ENCODE measurements around the gene ZFP64.
"Not testable (repeated sequence)": the region's sequence is repeated elsewhere in the genome, so short reads cannot be mapped to it uniquely, and the experiment has no call there.

ZFP64 gene

DNA sequence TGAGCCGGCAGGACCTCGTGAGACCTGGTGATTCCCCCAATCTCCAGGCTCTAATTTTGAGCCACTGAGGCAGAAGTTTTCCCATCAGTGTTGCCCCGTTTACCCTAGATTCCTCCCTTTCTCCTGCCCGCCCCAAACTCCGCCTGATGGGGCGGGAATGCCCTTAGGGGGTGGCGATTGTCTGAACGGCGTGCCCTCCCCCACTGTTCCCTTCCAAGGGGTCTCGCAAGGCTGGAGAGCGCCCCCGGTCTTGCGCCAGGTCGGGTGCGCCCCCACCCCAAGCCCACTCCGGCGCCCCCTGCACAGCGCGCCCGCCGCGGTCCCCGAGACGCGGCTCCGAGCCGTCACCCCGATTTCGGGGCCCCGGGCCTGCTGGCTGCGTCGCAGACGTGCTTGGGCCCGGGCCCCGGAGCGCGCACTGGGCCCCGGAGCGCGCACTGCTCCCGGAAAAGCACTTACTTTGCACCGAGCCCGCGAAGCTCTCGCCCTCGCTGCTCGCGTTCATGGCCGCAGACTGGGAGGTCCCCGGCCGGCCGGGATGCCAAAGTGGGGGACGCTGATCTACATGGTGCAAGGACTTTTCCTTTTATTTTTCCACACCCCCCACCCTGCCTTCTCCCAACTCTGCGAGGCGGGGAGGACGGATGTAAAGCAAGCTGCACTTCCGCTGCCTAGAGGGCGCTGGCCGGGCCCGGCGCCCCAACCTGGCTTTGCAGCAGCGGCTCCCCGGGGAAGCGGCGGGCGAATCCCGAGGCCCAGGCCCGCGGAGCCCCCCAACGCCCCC lies at the start of gene ZFP64:
TSS of gene ZFP64 (minus strand) at position 648 of the 784 bp plus-strand sequence. CDS start at position 505, 143 bp downstream.
- peak; percentile 21 for DNase-seq

DNA sequence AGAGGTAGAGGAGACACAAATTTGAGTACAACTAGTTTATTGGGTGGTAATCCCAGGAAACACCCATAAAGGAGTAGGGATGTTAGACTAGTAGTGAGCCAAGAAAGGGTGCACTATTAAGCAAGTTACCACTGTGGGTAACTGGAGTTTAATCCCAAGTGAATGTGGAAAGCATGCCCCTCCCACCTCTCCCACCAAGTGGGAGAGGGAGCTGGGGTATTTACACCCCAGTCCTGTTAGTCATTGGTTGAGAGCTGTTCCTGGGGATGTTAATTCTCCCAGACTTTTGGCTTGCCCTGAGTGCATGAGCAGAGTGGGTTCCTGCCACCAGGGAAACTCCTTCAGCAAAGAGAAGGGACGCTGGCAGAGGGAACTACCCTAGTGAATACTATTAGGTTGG lies 49.2 kb upstream of the ZFP64 start:
- no peak for DNase-seq

DNA sequence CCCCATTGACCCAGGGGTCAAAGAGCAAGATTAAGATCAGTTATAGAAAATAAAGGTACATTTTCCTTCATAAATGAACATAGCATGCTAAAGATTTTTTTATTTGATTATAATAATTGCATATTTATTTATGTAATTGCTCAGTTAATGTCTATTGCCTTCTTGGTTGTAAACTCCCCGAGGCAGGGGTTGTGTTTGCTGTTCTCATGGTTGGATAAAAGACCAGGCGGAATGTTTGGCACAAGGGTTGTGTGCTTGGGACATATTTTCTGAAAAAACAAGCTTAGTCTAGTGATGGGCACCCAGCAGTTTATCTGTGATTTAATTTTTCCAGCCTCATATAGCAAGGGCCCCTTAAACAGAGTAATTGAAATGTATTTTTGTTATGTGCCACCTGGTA lies 47.5 kb upstream of the ZFP64 start:
- no peak for DNase-seq

DNA sequence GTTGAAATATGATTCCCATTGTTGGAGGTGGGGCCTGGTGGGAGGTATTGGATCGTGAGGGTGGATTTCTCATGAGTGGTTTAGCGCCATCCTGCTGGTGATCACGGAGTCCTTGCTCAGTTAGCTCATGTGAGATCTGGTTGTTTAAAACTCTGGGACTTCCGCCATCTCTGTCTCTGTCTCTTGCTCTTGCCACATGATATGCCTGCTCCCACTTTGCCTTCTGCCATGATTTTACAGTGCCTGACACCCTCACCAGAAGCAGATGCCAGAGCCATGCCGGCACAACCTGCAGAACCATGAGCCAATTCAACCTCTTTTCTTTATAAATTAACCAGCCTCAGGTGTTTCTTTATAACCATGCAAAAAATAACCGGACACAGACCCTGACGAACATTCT lies 44.7 kb upstream of the ZFP64 start:
- no peak for DNase-seq

DNA sequence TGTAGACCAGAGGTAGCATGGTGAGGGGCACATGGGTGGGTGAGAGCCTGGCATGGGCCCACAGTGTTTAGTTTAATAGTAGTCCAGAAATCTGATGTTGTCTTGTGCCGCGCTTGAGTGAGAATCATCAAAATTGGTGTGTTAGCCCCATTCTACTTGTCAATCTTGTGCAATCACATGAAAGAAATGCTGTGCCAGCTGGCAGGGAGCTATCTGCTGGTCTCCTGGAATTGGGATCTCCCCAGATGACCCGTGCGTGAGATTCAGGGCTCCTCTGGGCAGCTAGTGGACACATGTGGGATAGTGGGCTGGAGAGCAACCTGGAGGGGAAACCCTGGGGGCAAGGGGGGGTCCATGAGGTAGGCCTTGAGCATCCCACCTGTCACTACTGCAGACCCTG lies 43.5 kb upstream of the ZFP64 start:
- DNase-seq: no peak

DNA sequence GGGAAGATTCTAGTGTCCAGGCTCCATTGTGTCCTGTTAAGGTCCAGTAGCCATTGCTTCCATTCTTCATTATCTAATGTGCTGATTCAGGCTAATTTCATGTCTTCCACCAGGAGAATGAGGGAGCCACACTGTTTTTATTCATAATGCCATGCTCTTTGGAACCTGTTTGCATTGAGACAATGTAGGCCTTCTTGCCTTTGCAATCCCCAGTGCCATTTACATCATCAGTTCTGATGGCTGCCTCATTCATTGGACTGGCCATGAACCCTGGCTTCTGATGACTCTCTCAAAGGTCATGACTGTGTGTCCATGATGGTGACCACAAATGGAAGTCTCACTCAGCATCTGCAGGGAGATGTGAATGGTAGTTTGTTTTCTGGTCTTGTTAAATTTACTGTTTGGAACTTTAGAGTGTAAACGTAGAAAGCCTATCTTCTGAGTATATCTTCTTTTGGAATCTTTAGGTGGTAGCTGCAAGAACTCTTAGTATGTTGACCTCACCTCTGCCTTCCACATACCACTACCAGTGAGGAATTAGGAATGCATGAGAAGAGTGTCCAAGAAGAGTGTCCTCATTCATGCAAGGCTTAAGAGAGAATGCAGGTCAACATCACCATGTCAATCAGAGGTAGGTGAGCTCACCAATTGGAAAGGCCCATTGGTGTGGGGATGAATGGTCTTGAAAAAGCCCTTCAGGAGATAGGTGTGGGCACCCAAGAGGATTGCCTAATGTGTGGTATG lies 42.9 kb upstream of the ZFP64 start:
- no peak for DNase-seq

DNA sequence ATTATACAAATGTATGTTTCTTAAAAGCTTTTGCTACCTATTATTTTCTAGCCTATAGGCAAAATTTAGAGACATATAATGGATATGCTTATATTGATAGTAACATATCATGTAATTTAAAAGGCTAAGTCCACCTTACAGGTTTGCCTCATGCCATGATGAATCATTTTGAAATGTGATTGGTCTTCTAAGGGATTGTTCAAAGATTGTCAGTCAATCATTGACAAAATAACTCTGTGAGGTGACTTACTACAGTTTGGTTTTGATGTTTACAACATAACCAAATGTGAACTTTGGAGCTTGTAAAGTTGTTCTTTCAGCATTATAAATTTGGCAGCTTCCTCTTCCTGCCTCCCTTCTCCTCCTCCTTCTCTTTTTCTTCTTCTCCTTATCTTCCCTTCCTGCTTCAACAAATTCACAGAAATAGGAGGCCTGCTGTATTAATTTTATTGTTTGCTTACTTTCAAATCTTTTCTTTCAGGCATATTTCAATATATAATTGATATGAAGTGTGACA lies 39.7 kb upstream of the ZFP64 start:
- no peak for DNase-seq

DNA sequence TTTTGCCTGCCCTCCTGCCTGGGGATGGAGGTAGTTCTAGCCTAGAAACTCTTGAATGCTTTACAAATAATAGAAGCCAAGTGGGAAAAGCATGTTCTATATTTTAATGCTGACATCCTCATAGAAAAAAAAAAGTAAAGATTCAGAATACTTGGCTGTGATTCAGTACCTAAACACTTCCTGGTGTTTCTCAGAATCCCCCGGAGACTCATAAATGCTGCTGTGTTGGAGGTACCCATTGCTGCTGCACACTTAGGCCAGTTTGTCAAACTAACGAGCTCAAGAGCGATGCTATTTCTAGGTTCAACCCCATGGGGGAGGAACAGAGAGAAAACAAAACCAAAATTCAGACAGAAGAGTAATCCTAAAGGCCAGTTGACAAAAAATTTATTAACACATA lies 38.8 kb upstream of the ZFP64 start:
- DNase-seq: no peak

DNA sequence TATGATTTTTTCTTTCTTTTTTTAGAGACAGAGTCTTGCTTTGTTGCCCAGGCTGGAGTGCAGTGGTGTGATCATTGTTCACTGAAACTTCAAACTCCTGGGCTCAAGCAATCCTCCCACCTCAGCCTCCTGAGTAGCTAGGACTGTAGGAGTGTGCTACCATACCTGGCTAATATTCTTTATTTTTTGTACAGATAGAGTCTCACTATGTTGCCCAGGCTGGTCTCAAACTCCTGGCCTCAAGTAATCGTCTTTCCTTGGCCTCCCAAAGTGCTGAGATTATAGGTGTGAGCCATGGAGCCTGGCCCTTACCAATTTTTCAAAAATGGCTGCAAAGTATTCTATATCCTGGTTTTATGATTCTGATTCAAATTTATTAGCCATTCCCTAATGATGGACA lies 37.8 kb upstream of the ZFP64 start:
- DNase-seq: not testable (repeated sequence)

DNA sequence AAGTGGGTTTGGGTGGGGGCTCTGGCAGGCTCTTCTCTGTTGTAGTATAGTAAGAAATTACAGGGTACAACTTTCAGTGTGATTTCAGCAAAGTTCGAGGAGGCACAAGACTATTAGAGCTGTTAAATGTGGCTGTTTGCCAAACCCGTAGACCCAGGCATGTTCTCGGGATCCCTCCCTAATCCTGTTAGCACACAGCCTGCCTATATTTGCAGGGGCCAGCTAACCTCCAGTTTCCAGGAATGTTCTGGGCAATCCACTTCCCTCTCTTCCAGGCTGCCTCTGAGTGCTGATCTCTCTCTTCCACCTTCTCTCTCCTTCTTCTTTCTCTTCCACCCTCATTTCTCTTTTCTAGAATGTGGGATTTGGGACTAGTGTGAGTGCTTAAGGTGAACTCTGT lies 34.8 kb upstream of the ZFP64 start:
- DNase-seq: no peak

DNA sequence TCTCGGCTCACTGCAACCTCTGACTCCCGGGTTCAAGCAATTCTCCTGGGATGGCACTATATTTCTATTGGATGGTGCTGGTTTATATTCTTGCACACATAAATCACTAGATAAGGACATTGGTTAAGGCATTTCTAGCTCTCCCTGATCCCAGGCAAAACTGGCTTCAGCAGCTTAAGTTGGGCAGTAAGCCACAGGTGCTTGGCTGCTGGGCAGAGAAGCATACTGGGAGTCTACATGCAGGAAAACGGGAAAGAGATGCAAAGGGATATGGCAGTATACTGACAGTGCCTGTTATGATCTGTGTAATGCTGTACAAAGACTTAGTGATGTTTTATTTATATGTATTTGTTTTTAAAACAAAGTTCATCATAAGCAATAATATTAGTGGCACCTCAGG lies 33.3 kb upstream of the ZFP64 start:
- no peak for DNase-seq

DNA sequence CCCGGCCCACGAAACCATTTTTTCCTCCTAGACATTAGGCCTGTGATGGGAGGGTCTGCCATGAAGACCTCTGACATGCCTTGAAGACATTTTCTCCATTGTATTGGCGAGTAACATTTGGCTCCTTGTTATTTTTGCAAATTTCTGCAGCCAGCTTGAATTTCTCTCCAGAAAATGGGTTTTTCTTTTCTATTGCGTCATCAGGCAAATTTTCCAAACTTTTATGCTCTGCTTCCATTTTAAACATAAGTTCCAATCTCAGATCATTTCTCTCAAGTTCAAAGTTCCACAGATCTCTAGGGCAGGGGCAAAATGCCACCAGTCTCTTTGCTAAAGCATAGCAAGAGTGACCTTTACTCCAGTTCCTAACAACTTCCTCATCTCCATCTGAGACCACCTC lies 29.8 kb upstream of the ZFP64 start:
- not testable (repeated sequence) for DNase-seq

DNA sequence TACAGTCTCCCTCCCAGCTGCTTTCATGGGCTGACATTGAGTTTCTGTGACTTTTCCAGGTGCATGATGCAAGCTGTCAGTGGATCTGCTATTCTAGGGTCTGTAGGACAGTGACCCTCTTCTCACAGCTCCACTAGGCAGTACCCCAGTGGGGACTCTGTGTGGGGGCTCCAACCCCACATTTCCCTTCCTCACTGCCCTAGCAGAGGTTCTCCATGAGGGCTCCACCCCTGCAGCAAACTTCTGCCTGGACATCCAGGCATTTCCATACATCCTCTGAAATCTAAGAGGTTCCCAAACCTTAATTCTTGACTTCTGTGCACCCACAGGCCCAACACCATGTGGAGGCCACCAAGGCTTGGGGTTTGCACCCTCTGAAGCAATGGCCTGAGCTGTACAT lies 29.3 kb upstream of the ZFP64 start:
- DNase-seq: not testable (repeated sequence)

DNA sequence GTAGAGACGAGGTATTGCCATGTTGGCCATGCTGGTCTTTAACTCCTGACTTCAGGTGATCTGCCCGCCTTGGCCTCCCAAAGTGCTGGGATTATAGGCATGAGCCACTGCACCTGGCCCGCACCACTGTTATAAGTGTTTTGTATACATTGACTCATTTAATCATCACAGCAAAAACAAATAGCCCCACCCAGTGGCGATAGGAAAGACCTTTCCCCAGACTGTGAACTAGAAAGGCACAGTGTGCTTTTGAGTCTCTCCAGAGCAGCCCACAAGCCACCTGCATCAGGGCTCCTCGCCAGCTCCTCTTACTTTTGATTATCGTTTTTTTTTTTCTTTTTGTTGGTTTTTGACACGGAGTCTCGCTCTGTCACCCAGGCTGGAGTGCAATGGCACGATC lies 27.9 kb upstream of the ZFP64 start:
- no peak for DNase-seq

DNA sequence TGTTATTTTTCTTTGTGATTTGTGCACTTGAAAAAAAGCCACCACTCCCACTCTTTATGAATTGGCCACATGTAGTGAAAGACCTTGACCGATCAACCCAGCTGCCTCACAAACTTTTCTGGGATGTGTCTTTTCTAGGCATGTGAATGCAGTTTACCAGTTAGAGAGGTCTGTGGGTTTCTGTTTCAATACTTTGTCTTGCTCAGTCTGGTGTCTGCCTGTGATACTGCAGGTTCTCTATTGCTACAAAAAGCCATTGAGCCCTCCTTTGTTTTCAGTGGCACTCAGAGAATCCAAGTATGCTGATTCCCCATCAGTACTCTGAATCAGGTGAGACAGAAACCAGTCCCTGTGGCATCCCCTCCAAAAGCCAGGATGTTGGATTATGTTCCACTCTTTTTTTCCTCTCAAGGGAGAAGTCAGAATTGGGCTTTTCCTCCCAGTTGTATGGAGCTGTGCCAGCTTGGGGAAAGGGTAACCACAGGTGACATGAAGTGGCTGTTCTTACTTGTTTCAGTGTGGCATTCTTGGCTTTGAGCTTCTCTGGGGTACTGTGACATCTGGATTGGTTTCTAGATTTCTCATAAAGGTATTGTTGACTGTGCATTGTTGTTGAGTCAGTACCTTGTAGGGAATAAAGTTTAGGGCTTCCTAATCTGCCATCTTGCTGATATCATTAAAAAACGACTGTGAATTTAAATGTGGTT lies 26.3 kb upstream of the ZFP64 start:
- DNase-seq: no peak

DNA sequence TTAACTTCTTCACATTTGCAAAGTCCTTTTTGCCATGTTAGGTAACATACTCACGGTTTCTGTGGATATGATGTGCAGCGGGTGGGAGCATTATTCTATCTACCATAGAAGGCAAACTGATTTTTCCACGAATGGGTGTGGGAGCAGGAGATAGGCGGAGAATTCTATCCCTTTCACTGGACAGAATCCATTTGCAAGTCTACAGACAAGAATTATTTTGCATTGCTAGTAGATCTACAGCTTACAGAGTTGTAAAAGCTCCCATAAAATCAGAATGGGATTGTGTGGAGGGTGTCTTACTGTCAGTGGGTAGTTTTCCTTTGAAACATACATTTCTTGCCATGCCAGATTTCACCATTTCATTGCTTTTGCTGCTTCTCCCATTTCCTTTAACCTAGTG lies 22.4 kb upstream of the ZFP64 start:
- DNase-seq: no peak

DNA sequence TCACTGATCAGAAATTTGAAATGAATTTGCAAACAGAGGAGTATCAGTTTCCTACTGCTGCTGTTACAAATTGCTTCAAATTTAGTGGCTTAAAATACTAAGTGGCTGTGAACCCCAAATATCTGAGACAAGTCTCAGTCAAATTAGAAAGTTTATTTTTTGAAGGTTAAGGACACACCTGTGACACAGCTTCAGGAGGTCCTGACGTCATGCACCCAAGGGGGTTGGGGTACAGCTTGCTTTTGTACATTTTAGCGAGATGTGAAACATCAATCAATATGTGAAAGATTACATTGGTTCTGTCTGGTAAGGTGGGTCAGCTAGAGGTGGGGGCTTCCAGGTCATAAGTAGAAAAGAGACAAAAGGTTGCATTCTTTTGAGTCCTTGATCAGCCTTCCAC lies 21.4 kb upstream of the ZFP64 start:
- DNase-seq: no peak

DNA sequence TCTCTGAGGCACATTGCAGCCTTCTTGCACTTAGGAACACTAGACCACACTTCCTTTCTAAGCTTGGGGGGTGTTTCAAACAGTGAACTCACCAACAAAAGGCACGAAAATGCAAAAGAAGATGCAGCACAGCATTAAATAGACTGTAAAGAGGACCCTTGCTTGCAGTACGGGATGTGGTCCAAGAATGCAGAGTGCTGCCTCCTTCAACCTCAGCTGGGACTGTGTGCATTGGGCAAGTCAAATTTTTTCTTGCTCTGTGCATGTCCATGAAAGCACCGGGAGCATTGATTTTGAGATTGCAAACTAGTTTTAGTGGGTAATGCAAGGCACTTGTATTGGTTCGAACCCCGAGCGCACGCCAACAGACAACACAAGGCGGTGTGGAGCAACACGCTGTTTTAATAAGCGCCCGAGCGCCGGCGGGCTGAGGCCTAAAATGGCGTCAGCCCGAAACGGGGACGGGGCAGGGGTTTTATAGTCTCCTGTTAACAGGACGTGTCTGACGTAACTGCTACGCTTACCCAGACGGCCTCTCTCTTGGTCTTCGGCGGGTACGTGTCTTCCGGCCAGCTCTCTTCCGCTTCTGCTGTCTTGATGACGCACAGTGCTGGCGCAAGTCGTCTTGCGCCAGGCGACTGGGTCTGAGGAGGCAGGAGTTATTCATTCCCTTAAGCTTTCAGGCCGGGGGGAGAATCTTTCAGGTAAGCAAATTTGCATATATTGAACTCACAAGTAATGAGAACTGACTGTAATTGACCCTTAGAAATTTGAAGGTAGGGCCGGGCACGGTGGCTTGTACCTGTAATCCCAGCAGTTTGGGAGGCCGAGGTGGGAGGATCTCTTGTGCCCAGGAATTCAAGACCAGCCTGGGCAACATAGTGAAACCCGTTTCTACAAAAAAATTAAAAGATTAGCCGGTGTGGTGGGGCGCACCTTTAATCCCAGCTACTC lies 18.7 kb upstream of the ZFP64 start:
- no peak for DNase-seq

DNA sequence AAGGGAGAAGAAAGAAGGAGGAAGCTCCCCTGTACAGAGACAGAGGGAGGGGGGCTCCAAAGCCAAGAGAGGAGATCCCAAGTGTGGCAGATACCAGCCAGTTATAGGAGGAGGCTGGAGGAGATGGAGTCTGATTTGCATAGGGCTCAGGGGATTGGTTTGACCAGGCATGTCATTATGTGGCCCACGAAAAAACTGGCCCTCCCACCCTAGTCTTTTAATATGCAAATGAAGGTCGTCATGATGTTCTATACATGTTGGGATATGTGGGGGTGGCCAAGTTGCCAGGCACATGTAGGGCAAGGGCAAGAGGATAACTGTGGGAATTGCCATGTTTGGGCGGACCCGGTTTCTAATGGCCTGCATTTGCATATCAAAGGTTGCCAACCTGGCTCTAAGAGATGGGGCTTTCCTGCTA lies 17.6 kb upstream of the ZFP64 start:
- DNase-seq: no peak

DNA sequence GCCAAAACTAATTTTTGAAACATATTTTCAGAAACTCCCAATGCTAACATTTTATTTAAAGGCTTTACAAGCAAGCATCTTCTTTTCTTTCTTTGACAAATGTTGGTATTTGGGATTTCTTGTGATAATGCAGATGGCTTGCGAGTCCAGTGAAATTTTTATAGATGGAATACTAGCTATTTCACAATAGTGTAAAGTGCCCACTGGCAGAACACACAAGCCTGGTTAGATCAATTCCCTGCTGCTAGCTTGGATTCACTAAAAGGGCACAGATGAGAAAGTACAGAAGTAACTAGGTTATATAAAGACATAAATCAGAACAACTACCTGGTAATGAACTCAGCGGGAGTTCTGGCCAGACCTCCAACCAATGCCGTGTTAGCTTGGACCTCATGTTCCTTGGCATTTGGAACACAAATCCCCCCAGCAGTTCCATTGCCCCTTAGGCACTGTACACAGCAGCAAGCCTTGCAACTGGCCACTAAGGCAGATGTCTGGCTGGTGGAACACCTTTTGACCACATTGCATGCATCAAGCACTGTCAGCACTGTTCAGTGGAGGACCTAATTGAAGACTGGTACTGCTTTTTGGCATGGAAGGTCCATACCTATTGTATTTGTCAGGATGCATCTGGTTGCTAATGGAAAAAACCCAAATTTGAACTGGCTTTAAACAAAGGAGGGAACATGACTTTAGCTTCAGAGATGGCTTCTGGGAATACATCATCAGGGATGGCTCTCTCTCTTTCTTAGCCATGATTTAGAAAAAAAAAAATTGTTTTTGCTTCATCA lies 15.6 kb upstream of the ZFP64 start:
- DNase-seq: no peak

DNA sequence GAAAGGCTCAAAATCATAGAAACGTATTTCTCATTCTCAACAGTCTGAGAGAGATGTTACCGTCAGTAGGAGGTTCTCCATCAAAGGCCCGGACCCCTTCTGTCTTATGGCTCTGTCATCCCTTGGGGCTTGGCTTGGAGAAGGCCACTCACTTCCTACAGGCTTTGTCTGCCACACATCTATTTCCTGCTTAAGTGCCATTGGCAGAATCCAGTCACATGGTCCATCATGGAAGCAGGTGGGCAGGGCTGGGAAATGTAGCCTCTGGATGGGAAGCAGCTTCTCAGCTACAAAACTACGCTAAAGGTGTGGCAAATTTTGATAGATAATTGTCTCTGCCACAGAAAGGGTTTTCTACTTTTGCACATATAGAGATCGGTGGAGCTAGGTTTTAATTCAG lies 12.6 kb upstream of the ZFP64 start:
- no peak for DNase-seq

DNA sequence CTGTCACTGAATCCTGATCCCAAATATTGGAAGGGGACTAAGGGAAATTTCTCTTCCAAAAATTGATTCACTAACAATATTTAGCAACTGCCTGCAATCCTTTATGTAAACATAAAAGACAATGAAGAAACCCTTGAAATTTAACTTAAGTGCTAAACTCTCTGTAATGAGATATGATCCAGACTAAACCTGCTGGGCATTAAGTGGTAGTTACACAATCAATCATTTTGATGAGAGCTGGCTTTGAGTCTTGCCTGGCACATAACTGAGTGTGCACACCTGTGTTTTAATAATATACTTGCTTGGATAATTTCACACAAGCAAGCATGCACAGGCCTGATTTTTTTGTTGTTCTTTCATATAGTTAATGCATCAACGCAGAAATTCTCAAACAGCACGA lies 9.8 kb upstream of the ZFP64 start:
- peak; percentile 98 for DNase-seq

All from NCI-H2081 treated with DMSO at 0.1 percent for 48 hours (cell line).